Fibroblast of pulmonary artery (primary cell): Measurements from ENCODE around the gene CRACDL.

Experiments
- DNase-seq: peaks from one replicate; pipeline ENCODE4 v3.0.0-alpha.2; 2010; ENCODE audit warnings: low read depth
- H3K4me3 ChIP-seq: replicated peaks from 2 replicates; pipeline ENCODE4 v1.5.1; 2011; ENCODE audit warnings: low read depth, mild to moderate bottlenecking, control low read depth, low read length, moderate library complexity
- CTCF ChIP-seq: IDR thresholded peaks from 2 replicates; pipeline ENCODE4 v1.5.1; 2011; ENCODE audit warnings: mild to moderate bottlenecking, control low read depth, low read length, inconsistent platforms; ENCODE audit errors: missing control alignments

The CRACDL gene

GRCh38 chr2:98852932-98853331, 83.1 kb downstream of the CRACDL start:
- no peak for DNase-seq
- no peak for TF ChIP-seq CTCF
- H3K4me3 ChIP-seq: no peak overlapping the region

GRCh38 chr2:98850074-98850473, 86.0 kb downstream of the CRACDL start:
- H3K4me3 ChIP-seq: no peak overlapping the region
- TF ChIP-seq CTCF: no peak
- no peak for DNase-seq

GRCh38 chr2:98849113-98849512, 86.9 kb downstream of the CRACDL start:
- H3K4me3 ChIP-seq: no peak overlapping the region
- TF ChIP-seq CTCF: no peak
- DNase-seq: no peak

DNA sequence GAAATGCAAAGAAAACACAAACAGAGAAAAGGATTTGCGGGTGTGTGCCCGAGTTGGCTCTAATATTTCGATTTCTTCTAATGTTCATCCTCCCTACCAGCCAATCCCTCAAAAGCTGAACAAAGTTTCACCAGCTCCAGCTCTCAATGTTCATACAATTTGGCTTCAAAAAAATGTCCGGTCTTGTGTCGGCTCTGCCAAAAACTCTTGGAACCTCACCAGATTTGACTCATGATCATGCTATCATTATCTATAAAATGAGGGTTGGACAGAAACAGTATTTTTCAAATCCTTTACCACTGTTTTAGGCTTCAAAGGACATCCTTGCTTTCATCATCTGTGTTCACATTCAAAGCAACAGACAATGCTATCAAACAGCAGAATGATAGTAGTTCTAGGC, 88.2 kb downstream of the CRACDL start:
- DNase-seq: peak; percentile 41
- no peak for TF ChIP-seq CTCF
- H3K4me3 ChIP-seq: no peak overlapping the region

DNA sequence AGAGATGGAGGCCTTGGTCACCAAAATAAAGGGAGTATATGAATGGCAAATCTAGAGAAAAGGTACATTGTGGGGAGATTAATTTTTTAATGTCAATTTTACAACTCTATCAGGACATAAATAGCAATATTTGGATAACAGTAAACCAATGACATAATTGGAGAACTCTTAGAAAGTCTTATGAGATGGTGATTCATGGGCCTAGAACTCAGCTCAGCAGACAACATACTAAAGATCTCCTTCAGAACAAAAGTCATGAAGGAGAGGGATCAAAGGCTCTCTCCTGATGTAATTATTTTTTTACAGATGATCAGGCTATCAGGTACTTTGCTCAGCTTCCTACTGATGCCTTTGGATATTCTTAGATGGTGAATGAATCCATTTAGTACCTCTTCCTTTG, 90.0 kb downstream of the CRACDL start:
- TF ChIP-seq CTCF: no peak
- DNase-seq: no peak
- H3K4me3 ChIP-seq: no peak overlapping the region

DNA sequence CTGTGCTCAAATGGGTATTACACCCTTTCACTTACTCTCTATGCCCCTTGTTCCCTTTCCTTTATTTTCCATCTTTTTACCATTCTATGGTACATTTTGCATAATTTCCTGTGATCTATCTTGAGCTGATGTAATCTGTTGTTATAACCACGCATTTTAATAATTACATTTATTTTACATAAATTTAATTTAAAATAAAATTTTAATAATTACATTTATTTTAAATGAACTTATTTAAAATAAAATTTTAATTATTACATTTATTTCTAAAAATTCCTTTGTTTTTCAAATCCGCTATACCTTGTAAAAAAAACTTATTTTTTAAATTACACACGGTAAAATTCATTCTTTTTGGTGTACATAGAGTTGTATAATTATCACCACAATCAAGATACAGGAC, 93.9 kb downstream of the CRACDL start:
- TF ChIP-seq CTCF: no peak
- DNase-seq: no peak
- H3K4me3 ChIP-seq: no peak overlapping the region

DNA sequence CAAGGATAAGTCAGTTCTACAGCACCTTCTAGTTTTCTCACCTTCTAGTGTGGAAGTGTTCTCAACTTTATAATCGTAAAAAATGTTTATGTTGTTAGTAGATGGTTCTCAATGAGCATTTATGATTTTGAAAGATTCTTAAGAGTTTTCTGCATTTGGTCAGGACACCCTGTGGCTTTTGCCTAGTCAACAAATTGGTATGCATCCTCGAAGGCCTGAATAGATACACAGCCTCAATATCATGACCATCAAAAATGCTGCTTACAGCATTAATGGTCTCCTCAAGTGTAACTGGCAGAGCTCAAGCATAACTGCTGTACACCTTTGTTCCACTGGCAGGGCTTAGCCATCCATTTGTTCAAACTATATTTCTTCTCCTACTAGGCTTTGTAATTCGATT, 96.7 kb downstream of the CRACDL start:
- TF ChIP-seq CTCF: no peak
- no peak overlapping the region for H3K4me3 ChIP-seq
- peak; percentile 8 for DNase-seq
